Measurements from ENCODE around the gene SMAD6. TPM values are rescaled to one million over a fixed set of nuclear protein-coding genes. Genes with fewer than 3 reads are reported as not detected.

SMAD6 gene
- total RNA-seq, 1 experiment from 2014 or later = 8.9 TPM

- Histone ChIP-seq H3K4me1 (no peaks in the 10 kb centered on the region), H3K36me3 (ENCODE audit: control insufficient read depth, insufficient read depth, low read length) (no peaks in the 10 kb centered on the region), H3K4me3 (ENCODE audit: low read depth, low read length) (no peak overlapping the region), H3K27me3 (replicated peaks; ENCODE audit: control insufficient read depth, insufficient read depth, low read length) (no peaks in the 10 kb centered on the region), H3K9me3 (no peaks in the 10 kb centered on the region)
- ChIA-PET POLR2A (no interaction called here), CTCF (interaction anchor here (0.5 to 0.6 kb wide), 2 partner anchors 105 to 114 kb away, joined by 3 to 4 read pairs; no protein-coding TSS in a partner anchor)
- Mint-ChIP-seq H3K4me1 (ENCODE audit: low read depth, unreplicated experiment) (no peaks in the 10 kb centered on the region), H3K4me3 (ENCODE audit: unreplicated experiment) (no peak overlapping the region), H3K36me3 (ENCODE audit: insufficient read depth, unreplicated experiment) (no peaks in the 10 kb centered on the region), H3K27ac (ENCODE audit: unreplicated experiment) (no peak overlapping the region), H3K9me3 (ENCODE audit: unreplicated experiment) (no peaks in the 10 kb centered on the region), H3K27me3 (ENCODE audit: insufficient read depth, unreplicated experiment) (no peaks in the 10 kb centered on the region)
- no peak for DNase-seq
- intact Hi-C loops (cut with micrococcal nuclease; ENCODE audit: unreplicated experiment) = no loop called here
- no peak for TF ChIP-seq CTCF (IDR thresholded peaks at IDR 0.05; ENCODE audit: insufficient read depth in 1 of 2, low read depth in 1 of 2, low read length in 1 of 2, severe bottlenecking in 1 of 2, unreplicated experiment in 1 of 2)
- no TSS peak for BruUV-seq (replicated peaks)
Measured at GRCh38 chr15:66737243-66738010, 35.4 kb downstream of the SMAD6 start.

- no peak overlapping the region for H3K4me3 ChIP-seq (ENCODE audit: low read depth, low read length)
- no TSS peak for BruUV-seq (replicated peaks)
- intact Hi-C loops (cut with micrococcal nuclease; ENCODE audit: unreplicated experiment) = no loop called here
- no peaks in the 10 kb centered on the region for H3K36me3 ChIP-seq (ENCODE audit: control insufficient read depth, insufficient read depth, low read length)
- H3K27me3 Mint-ChIP-seq (ENCODE audit: insufficient read depth, unreplicated experiment) = no peaks in the 10 kb centered on the region
- H3K9me3 ChIP-seq = no peaks in the 10 kb centered on the region
- no peaks in the 10 kb centered on the region for H3K4me1 Mint-ChIP-seq (ENCODE audit: low read depth, unreplicated experiment)
- H3K36me3 Mint-ChIP-seq (ENCODE audit: insufficient read depth, unreplicated experiment) = no peaks in the 10 kb centered on the region
- H3K27me3 ChIP-seq (replicated peaks; ENCODE audit: control insufficient read depth, insufficient read depth, low read length) = no peaks in the 10 kb centered on the region
- TF ChIP-seq CTCF (IDR thresholded peaks at IDR 0.05; ENCODE audit: insufficient read depth in 1 of 2, low read depth in 1 of 2, low read length in 1 of 2, severe bottlenecking in 1 of 2, unreplicated experiment in 1 of 2) = no peak
- ChIA-PET CTCF (no interaction called here), POLR2A (no interaction called here)
- no peaks in the 10 kb centered on the region for H3K4me1 ChIP-seq
- H3K27ac Mint-ChIP-seq (ENCODE audit: unreplicated experiment) = no peak overlapping the region
- DNase-seq = no peak
- no peaks in the 10 kb centered on the region for H3K9me3 Mint-ChIP-seq (ENCODE audit: unreplicated experiment)
- H3K4me3 Mint-ChIP-seq (ENCODE audit: unreplicated experiment) = no peak overlapping the region
Measured at GRCh38 chr15:66738116-66738515, 36.1 kb downstream of the SMAD6 start.

- Mint-ChIP-seq H3K9me3 (ENCODE audit: unreplicated experiment) (no peaks in the 10 kb centered on the region), H3K27ac (ENCODE audit: unreplicated experiment) (no peak overlapping the region), H3K27me3 (ENCODE audit: insufficient read depth, unreplicated experiment) (no peaks in the 10 kb centered on the region), H3K4me3 (ENCODE audit: unreplicated experiment) (no peak overlapping the region), H3K36me3 (ENCODE audit: insufficient read depth, unreplicated experiment) (no peaks in the 10 kb centered on the region), H3K4me1 (ENCODE audit: low read depth, unreplicated experiment) (no peaks in the 10 kb centered on the region)
- no TSS peak for BruUV-seq (replicated peaks)
- TF ChIP-seq CTCF (IDR thresholded peaks at IDR 0.05; ENCODE audit: insufficient read depth in 1 of 2, low read depth in 1 of 2, low read length in 1 of 2, severe bottlenecking in 1 of 2, unreplicated experiment in 1 of 2) = no peak
- ChIA-PET POLR2A (no interaction called here), CTCF (no interaction called here)
- no peak for DNase-seq
- no peaks in the 10 kb centered on the region for H3K27me3 ChIP-seq (replicated peaks; ENCODE audit: control insufficient read depth, insufficient read depth, low read length)
- no peaks in the 10 kb centered on the region for H3K36me3 ChIP-seq (ENCODE audit: control insufficient read depth, insufficient read depth, low read length)
- intact Hi-C loops (cut with micrococcal nuclease; ENCODE audit: unreplicated experiment) = no loop called here
- H3K4me1 ChIP-seq = no peaks in the 10 kb centered on the region
- no peak overlapping the region for H3K4me3 ChIP-seq (ENCODE audit: low read depth, low read length)
- no peaks in the 10 kb centered on the region for H3K9me3 ChIP-seq
Measured at GRCh38 chr15:66738595-66738994, 36.6 kb downstream of the SMAD6 start.

Measured in Caco-2 (cell line).